Large intestine (tissue), 3 donors: ENCODE results near the gene B3GALT4. TPM values are rescaled to one million over a fixed set of nuclear protein-coding genes. Genes with fewer than 3 reads are reported as not detected.
A peak's percentile ranks its signal among the peaks of the same experiment; 100 is the strongest.

Experiments used
- DNase-seq, 2 donors: peaks; one replicate each; pipeline versions ENCODE4 v3.0.0 to v3.0.0-alpha.2; 2013
- H3K27ac ChIP-seq: one replicate; pipeline ENCODE4 v1.5.1; 2013; ENCODE audit warnings: low read length
- H3K27me3 ChIP-seq: 2 replicates; pipeline ENCODE4 v1.6.1; 2013; ENCODE audit warnings: low read length; ENCODE audit not compliant: control insufficient read depth, insufficient read depth
- H3K36me3 ChIP-seq: 2 replicates; pipeline ENCODE4 v1.6.1; 2013; ENCODE audit warnings: low read length; ENCODE audit not compliant: control insufficient read depth, insufficient read depth
- H3K4me1 ChIP-seq: one replicate; pipeline ENCODE4 v1.6.1; 2013; ENCODE audit warnings: low read length; ENCODE audit not compliant: control insufficient read depth, insufficient read depth
- H3K4me3 ChIP-seq: one replicate; pipeline ENCODE4 v1.5.1; 2013; ENCODE audit warnings: low read length
- H3K9me3 ChIP-seq: one replicate; pipeline ENCODE4 v1.6.1; 2013; ENCODE audit warnings: mild to moderate bottlenecking, low read depth, low read length, moderate library complexity; ENCODE audit not compliant: control insufficient read depth
- WGBS: methylation state at CpG from one replicate; pipeline ENCODE4 v1.1.5; 2013; ENCODE audit warnings: low lambda C conversion rate; ENCODE audit not compliant: insufficient coverage; 5-methylcytosine and 5-hydroxymethylcytosine counted together
- polyA plus RNA-seq: library from polyadenylated mRNA; unstranded; fragments of 120-200 nt; gene quantifications from one replicate; pipeline ENCODE4 v1.2.1, GENCODE V29; 2013

The B3GALT4 gene
- polyA plus RNA-seq, 1 donor = 5.7 TPM

GRCh38 chr6:33290459-33290858, 13.5 kb downstream of the B3GALT4 start:
- H3K36me3 ChIP-seq = peaks cover 59% of the 10 kb centered on the region
- H3K27ac ChIP-seq = no peak overlapping the region
- DNase-seq = no peak
- no peaks in the 10 kb centered on the region for H3K9me3 ChIP-seq
- no peaks in the 10 kb centered on the region for H3K27me3 ChIP-seq
- peaks cover 15% of the 10 kb centered on the region for H3K4me1 ChIP-seq
- 50% methylated on average over 2 of the region's 7 CpGs for WGBS
- H3K4me3 ChIP-seq = peak overlapping the region; percentile 74

DNA sequence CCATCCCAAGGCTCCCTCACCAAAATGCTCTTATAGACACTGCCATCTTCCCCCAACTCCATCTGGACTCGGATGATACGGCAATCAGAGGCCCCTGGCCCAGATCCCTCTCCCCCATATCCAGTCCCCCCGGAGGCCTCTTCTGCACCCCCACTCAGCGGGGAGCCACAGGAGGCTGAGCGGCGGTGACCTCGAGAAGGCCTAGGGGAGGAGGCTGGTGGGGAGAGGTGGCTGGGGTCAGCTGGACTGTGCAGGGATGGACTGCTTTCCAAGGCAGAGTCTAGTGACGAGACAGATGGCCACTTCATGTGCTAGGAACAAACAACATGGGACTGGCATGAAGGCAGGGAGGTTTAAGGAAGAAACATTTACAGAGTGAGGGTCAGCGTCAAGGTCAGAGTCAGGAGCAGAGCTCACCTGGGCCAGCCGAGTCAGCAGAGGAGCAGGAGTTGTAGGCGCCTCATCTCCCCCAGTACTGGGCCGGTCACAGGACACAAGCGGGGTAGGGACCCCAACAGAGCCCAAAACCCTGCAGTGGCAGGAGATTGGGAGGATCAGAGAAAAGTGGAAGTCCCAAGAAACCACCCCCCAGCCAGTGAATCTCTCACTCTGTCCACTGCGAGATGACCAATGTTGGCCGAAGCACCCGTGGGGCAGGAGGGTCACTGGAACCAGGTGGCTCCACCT, 16.2 kb downstream of the B3GALT4 start:
- Histone ChIP-seq H3K36me3 (peaks cover 52% of the 10 kb centered on the region), H3K27ac (no peak overlapping the region), H3K4me1 (peaks cover 12% of the 10 kb centered on the region), H3K9me3 (no peaks in the 10 kb centered on the region), H3K4me3 (no peak overlapping the region), H3K27me3 (no peaks in the 10 kb centered on the region)
- no peak for DNase-seq
- WGBS = no CpG with 5 or more reads among the region's 16 CpGs

DNA sequence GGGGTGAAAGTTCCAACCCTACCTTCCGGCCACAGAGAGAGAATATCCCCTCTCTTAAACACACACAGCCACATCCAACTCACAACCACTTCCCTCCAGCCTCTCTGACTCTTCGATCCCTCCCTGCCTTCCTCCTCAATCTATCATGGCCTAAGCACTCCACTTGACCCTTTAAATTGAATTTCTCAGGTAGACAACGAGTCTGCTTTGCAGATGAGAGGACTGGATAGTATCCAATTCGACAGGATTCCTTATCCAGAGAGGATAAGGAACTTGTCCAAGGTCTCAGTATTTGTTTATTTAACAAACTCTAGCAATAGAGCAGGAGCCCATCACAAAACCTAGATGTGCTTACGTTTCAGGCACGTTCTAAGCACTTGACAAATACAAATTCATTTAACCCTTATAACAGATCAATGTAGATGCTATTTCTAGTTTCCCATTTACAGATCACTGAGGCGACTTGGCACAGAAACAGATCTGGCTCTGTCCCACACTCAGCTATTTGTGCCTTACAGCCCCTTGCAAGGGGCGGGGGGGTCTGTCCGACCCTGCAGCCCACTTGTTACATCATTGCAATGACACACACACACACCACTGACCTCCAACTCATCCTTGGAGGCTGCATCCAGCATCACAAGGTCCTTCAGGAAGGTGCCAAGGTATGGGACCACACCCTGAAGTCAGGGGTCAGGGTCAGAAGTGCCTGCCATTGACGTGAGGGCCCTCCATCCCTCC, 17.3 kb downstream of the B3GALT4 start:
- no peak overlapping the region for H3K27ac ChIP-seq
- H3K4me1 ChIP-seq = peaks cover 7% of the 10 kb centered on the region
- peaks cover 52% of the 10 kb centered on the region for H3K36me3 ChIP-seq
- H3K9me3 ChIP-seq = no peaks in the 10 kb centered on the region
- no peak for DNase-seq
- H3K4me3 ChIP-seq = no peak overlapping the region
- H3K27me3 ChIP-seq = no peaks in the 10 kb centered on the region
- WGBS = 100% methylated on average over 1 of the region's 10 CpGs

- no peaks in the 10 kb centered on the region for H3K27me3 ChIP-seq
- no peaks in the 10 kb centered on the region for H3K9me3 ChIP-seq
- H3K4me3 ChIP-seq = no peak overlapping the region
- peaks cover 51% of the 10 kb centered on the region for H3K36me3 ChIP-seq
- no peaks in the 10 kb centered on the region for H3K4me1 ChIP-seq
- WGBS = 33% methylated on average over 1 of the region's 15 CpGs
- no peak for DNase-seq
- H3K27ac ChIP-seq = no peak overlapping the region
These were observed 18.9 kb downstream of the B3GALT4 start for GRCh38 chr6:33295621-33296369.

DNA sequence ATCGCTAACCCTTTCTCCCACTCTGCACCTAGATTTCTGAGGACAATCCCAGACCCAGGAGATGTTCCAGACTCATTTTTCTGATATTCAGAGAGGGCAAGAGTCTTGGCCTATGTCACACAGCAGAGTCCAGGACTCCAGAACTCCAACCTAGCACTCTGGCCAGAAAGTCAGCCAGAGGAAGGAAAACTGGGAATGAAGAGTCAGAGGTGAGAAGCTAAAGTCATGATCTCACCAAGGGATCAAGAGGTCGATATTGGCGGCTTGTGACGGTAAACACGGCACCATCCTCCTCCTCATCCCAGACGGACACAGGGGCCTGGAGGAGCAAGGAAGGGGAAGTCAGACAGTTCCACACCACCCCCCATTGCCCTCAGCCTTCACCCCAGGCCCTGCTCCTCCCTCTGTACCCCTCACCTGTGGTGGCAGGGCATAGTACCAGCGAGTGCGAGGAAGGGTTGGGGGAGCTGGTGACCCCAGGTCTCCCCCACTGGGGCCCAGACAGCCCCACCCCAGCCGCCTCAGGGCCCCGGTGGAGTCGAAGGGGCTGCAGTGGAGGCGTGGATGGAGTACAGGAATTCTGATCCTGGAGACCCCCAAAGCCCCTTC, 20.0 kb downstream of the B3GALT4 start:
- Histone ChIP-seq H3K9me3 (no peaks in the 10 kb centered on the region), H3K27ac (peak overlapping the region; percentile 20), H3K4me1 (no peaks in the 10 kb centered on the region), H3K36me3 (peaks cover 45% of the 10 kb centered on the region), H3K4me3 (peak overlapping the region; percentile 87), H3K27me3 (no peaks in the 10 kb centered on the region)
- DNase-seq = no peak
- no CpG with 5 or more reads among the region's 12 CpGs for WGBS

DNA sequence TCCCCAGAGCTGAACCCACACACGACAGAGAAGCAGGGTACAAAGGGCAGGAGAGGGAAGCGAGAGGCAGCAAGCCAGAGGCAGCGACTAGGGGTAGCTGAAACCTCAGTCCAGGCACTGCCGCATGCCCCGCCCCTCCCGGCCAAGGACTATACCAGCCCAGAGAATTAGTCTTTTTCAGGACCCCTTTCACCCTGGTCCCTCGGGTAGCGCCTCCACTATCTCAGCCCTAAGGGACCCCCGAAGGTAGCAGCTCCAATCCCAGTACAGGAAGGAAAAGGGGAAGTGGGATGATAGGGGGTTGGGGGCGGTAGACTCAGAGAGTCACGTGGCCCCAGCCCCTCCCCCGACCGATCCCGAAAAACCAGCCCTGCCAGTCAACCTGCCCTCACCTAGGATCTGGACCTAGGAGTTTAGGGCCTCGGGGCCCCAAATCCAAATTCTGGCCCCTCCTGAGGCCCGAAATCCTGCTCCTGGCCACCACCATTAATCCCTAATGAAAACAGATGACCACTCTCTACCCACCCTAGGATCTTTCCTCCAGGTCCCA, 20.6 kb downstream of the B3GALT4 start:
- whole genome bisulfite sequencing = no CpG with 5 or more reads among the region's 16 CpGs
- H3K9me3 ChIP-seq = no peaks in the 10 kb centered on the region
- DNase-seq = peak in 1 of 2 donors; percentile 66
- peaks cover 39% of the 10 kb centered on the region for H3K36me3 ChIP-seq
- no peaks in the 10 kb centered on the region for H3K27me3 ChIP-seq
- peak overlapping the region; percentile 20 for H3K27ac ChIP-seq
- peak overlapping the region; percentile 87 for H3K4me3 ChIP-seq
- no peaks in the 10 kb centered on the region for H3K4me1 ChIP-seq

GRCh38 chr6:33297956-33298772, 21.2 kb downstream of the B3GALT4 start:
- no CpG with 5 or more reads among the region's 42 CpGs for WGBS
- H3K27me3 ChIP-seq = no peaks in the 10 kb centered on the region
- H3K4me3 ChIP-seq = peak overlapping the region; percentile 87
- peak overlapping the region; percentile 98 for H3K27ac ChIP-seq
- no peaks in the 10 kb centered on the region for H3K9me3 ChIP-seq
- DNase-seq = peak; percentile 58 to 73
- H3K36me3 ChIP-seq = peaks cover 38% of the 10 kb centered on the region
- H3K4me1 ChIP-seq = no peaks in the 10 kb centered on the region

- H3K4me1 ChIP-seq = no peaks in the 10 kb centered on the region
- no peak for DNase-seq
- no CpG with 5 or more reads among the region's 34 CpGs for WGBS
- peak within 1 kb of the TSS; percentile 87 for H3K4me3 ChIP-seq
- peak within 1 kb of the TSS; percentile 98 for H3K27ac ChIP-seq
- H3K9me3 ChIP-seq = no peaks in the 10 kb centered on the region
- no peaks in the 10 kb centered on the region for H3K27me3 ChIP-seq
- H3K36me3 ChIP-seq = peaks cover 37% of the 10 kb centered on the region
These were observed 21.9 kb downstream of the B3GALT4 start, which contains the start of gene RGL2 for GRCh38 chr6:33298773-33299236. Gene RGL2, minus strand, starts transcription at chr6:33298942. Its CDS starts 332 bp downstream, at chr6:33298610.

DNA sequence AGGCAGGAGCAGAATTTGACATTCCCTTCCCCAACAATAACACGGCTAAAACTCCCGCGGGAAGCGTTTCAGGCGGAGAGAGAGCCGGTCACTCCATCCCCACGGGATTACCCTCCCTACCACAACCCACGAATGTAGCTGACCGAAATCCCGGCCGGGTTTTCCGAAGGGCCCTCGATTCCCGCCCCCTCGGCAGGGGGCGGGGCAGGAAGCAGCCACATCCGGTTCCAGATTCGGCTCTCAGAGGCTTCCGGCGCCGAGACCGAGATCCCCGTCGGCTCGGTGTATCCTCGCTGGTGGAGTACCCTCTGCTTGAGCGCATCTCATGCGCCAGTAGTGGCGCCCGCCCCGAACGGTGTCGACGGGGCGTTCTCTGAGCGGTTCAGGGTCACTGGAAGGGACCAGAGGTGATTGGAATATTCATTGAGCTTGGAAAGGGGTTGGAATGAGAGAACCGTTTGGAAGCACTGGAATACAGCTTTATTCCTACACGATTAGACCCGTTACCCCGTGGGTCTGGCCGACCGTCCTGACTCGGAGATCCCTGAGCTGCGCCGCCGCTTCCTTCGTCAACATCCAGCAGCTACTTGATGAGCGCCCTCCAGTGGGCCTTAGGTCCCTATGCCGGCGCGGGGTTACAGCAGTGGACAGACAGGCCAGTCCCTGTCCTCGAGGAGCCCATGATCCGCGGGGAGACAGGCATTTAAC, 22.5 kb downstream of the B3GALT4 start:
- Histone ChIP-seq H3K27me3 (no peaks in the 10 kb centered on the region), H3K4me1 (no peaks in the 10 kb centered on the region), H3K36me3 (peaks cover 40% of the 10 kb centered on the region), H3K4me3 (peak overlapping the region; percentile 87), H3K27ac (peak overlapping the region; percentile 98), H3K9me3 (no peaks in the 10 kb centered on the region)
- WGBS = no CpG with 5 or more reads among the region's 54 CpGs
- peak; percentile 88 to 92 for DNase-seq
